Aorta (tissue), 5 donors: ENCODE results near the gene RAB6B. TPM values are rescaled to one million over a fixed set of nuclear protein-coding genes. Genes with fewer than 3 reads are reported as not detected.

Source experiments
- ATAC-seq: fragments of 200-7000 bp; cut with Tn5 transposase; one replicate; pipeline ENCODE4 v1.9.1; 2022; ENCODE audit warnings: moderate library complexity; ENCODE audit not compliant: low FRiP score
- DNase-seq, 2 donors: peaks; one replicate each; pipeline ENCODE4 v3.0.0-alpha.2; 2020
- H3K27ac ChIP-seq, 2 donors: one replicate each; pipeline ENCODE4 v1.5.1; 2013; ENCODE audit warnings: low read length in 2 of 2, mild to moderate bottlenecking in 2 of 2, moderate library complexity in 2 of 2, control low read depth in 1 of 2, inconsistent platforms in 1 of 2, low read depth in 1 of 2
- H3K27me3 ChIP-seq, 2 donors: one replicate each; pipeline ENCODE4 v1.6.1; 2013; ENCODE audit warnings: control low read depth in 1 of 2, low read length in 1 of 2, mild to moderate bottlenecking in 1 of 2, moderate library complexity in 1 of 2; ENCODE audit not compliant: insufficient read depth in 2 of 2, control insufficient read depth in 1 of 2
- H3K36me3 ChIP-seq, 2 donors: one replicate each; pipeline ENCODE4 v1.6.1; 2013; ENCODE audit warnings: control low read depth in 1 of 2, low read length in 1 of 2, mild to moderate bottlenecking in 1 of 2; ENCODE audit not compliant: insufficient read depth in 2 of 2, control insufficient read depth in 1 of 2
- H3K4me1 ChIP-seq, 2 donors: one replicate each; pipeline ENCODE4 v1.6.1; 2013; ENCODE audit warnings: low read length in 2 of 2, control low read depth in 1 of 2, mild to moderate bottlenecking in 1 of 2, moderate library complexity in 1 of 2; ENCODE audit not compliant: insufficient read depth in 2 of 2, control insufficient read depth in 1 of 2
- H3K4me3 ChIP-seq, 2 donors: one replicate each; pipeline ENCODE4 v1.5.1; 2013; ENCODE audit warnings: low read length in 2 of 2, control low read depth in 1 of 2, mild to moderate bottlenecking in 1 of 2
- H3K9me3 ChIP-seq: one replicate; pipeline ENCODE4 v1.6.1; 2013; ENCODE audit warnings: mild to moderate bottlenecking, low read length; ENCODE audit not compliant: control insufficient read depth
- WGBS, 2 donors: extraction: QIAGEN DNeasy Blood & Tissue Kit; methylation state at CpG; one replicate each; pipeline ENCODE4 v1.1.7; 2013; 5-methylcytosine and 5-hydroxymethylcytosine counted together
- intact Hi-C, 2 donors: fragments of 100-400 bp; cut with DNase I; formaldehyde crosslinking; loops; one replicate each; pipeline versions ENCODE4 v1.14.2 to v1.15.0; 2022
- long read RNA-seq, 2 donors: library from polyadenylated mRNA; unstranded; transcript quantifications; one replicate each; pipeline ENCODE4 v2.0.0, GENCODE V29; 2020 to 2021
- polyA plus RNA-seq, 2 donors: library from polyadenylated mRNA; stranded (reverse); fragments of 200-250 nt; gene quantifications; one replicate each; pipeline ENCODE4 v1.2.3, GENCODE V29; 2013
- total RNA-seq, 2 donors: library from RNA; stranded (reverse); fragmentation: NEBNext Ultra II Directional; extraction: Animal tissue kit (Norgen Biotek cat#: 25700); gene quantifications; one replicate each; pipeline ENCODE4 v1.2.1, GENCODE V29; 2021
- donor health status: healthy with polysubstance abuse.
- donor health status: Bipolar disorder and iron deficiency.
- donor health status: DM: no; HTN: no; CAD: no.
- donor health status: DM: no; HTN: no; CAD: no.
- donor health status: DM: yes; HTN: yes; CAD: no.

The RAB6B gene
- 10 to 100 TPM in 1 of 2 donors, 1 to 10 TPM in 1; 9.2 to 12.0 TPM for total RNA-seq
- 1 to 10 TPM in 1 of 2 donors, under 1 TPM in 1; 0.59 to 7.1 TPM for polyA plus RNA-seq
- long read RNA-seq, donor 1, full-length matches to known transcripts = 1 of 4 reads
- long read RNA-seq, donor 1, partial matches to known transcripts = 0 of 4 reads
- long read RNA-seq, donor 1, other reads (novel, unspliced or antisense) = 3 of 4 reads
- long read RNA-seq, donor 2, partial matches to known transcripts = 0 of 3 reads
- long read RNA-seq, donor 2, other reads (novel, unspliced or antisense) = 3 of 3 reads

DNA sequence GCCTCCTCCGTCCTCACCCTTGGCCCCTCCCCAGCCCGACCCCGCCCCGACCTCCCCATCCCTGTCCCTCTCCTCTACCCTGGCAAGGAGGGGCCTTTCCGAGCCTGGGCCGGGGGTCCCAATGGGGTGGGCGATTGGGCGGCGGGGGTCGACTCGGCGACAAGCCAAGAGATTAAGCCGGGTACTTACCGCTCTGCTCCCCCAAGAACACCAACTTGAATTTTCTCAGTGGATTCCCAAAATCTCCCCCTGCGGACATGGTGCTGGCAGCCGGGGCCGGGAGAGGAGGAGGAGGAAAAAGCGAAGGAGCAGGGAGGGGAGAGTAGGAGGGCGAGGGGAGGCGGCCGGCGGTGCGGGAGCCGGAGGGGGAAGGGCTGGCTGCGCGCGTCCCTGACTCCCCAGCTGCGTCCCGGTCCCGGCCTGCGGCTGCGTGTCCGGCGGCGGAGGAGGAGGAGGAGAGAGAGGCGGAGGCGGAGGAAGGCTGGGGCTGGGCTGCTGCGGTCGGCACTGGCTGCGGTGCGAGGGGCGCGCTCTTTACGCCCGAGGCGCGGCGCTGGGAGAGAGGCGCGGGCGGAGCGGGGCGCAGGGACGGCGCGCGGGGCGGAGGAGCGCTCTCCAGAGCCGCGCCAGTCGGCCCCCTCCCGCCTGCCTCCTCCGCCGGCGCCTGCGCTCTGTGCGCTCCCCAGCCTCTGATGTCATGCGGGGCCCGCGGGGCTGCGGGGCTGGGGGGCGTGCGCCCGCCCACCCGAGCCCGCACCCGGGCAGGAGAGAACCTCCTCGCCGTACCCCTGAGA lies at the start of gene RAB6B:
RAB6B (minus strand) TSS at position 675 of the 794 bp plus-strand sequence; CDS start at position 259, 416 bp downstream.
- ATAC-seq (peak; percentile 81), DNase-seq (peak; percentile 54 to 83)
- intact Hi-C loops = no loop called here
- Histone ChIP-seq H3K27ac (no peak within 1 kb of the TSS), H3K4me1 (no peaks in the 10 kb centered on the region), H3K4me3 (peak within 1 kb of the TSS; percentile 58 to 81), H3K36me3 (no peaks in the 10 kb centered on the region), H3K27me3 (no peaks in the 10 kb centered on the region), H3K9me3 (no peaks in the 10 kb centered on the region)
- WGBS, 2 donors = 0 to 1% methylated on average over 33 to 80 of the region's 80 CpGs

GRCh38 chr3:133944641-133945380 lies 49.1 kb upstream of the RAB6B start:
- Histone ChIP-seq H3K4me1 (peaks cover 0 to 5% of the 10 kb centered on the region in 2 donors), H3K9me3 (no peaks in the 10 kb centered on the region), H3K4me3 (no peak overlapping the region), H3K36me3 (no peaks in the 10 kb centered on the region), H3K27ac (peak overlapping the region in 1 of 2 donors; percentile 2), H3K27me3 (no peaks in the 10 kb centered on the region)
- intact Hi-C loops = no loop called here
- WGBS, 2 donors = 85 to 87% methylated on average over 13 of the region's 13 CpGs
- ATAC-seq (peak; percentile 39), DNase-seq (peak in 1 of 2 donors; percentile 68)

DNA sequence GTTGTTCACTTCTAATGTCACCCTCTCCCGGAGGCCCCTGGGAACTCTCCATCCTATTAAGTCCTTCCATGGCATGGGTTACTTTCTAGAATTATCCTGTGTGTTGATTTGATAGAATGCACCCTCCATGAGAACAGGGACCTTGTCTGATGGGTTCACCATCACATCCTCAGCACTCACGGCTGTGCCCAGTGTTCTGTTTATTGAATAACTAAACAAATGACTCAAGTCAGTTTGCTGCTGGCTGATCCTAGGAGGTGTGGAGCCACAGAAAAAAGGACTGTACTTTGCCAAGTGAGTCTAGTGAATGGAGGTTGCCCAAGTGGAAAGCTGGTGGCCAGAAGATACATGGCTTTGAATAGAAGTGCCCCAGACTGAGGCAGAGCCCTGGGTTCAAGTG lies 48.5 kb upstream of the RAB6B start:
- Histone ChIP-seq H3K4me1 (peaks cover 0 to 5% of the 10 kb centered on the region in 2 donors), H3K27me3 (no peaks in the 10 kb centered on the region), H3K36me3 (no peaks in the 10 kb centered on the region), H3K9me3 (no peaks in the 10 kb centered on the region), H3K27ac (peak overlapping the region in 1 of 2 donors; percentile 2), H3K4me3 (no peak overlapping the region)
- ATAC-seq = no peak
- WGBS, 2 donors = 24 to 36% methylated on average over 2 of the region's 2 CpGs
- intact Hi-C loops = no loop called here
- DNase-seq = peak in 1 of 2 donors; percentile 39

GRCh38 chr3:133943639-133944141 lies 48.0 kb upstream of the RAB6B start:
- no peaks in the 10 kb centered on the region for H3K27me3 ChIP-seq
- DNase-seq = peak; percentile 67 to 69
- no peak overlapping the region for H3K4me3 ChIP-seq
- WGBS, 2 donors = 42 to 46% methylated on average over 5 of the region's 5 CpGs
- no peak for ATAC-seq
- H3K9me3 ChIP-seq = no peaks in the 10 kb centered on the region
- H3K36me3 ChIP-seq = no peaks in the 10 kb centered on the region
- intact Hi-C loops = no loop called here
- peaks cover 0 to 5% of the 10 kb centered on the region in 2 donors for H3K4me1 ChIP-seq
- no peak overlapping the region for H3K27ac ChIP-seq

GRCh38 chr3:133943031-133943535 lies 47.4 kb upstream of the RAB6B start:
- DNase-seq (peak in 1 of 2 donors; percentile 36), ATAC-seq (no peak)
- Histone ChIP-seq H3K4me1 (peaks cover 0 to 5% of the 10 kb centered on the region in 2 donors), H3K27ac (no peak overlapping the region), H3K9me3 (no peaks in the 10 kb centered on the region), H3K27me3 (no peaks in the 10 kb centered on the region), H3K4me3 (no peak overlapping the region), H3K36me3 (no peaks in the 10 kb centered on the region)
- intact Hi-C loops = no loop called here
- WGBS, 2 donors = 94 to 97% methylated on average over 2 of the region's 2 CpGs

GRCh38 chr3:133941415-133941821 lies 45.7 kb upstream of the RAB6B start:
- 3 to 6% methylated on average over 7 of the region's 7 CpGs for WGBS, 2 donors
- H3K27me3 ChIP-seq = no peaks in the 10 kb centered on the region
- DNase-seq = peak; percentile 70 to 79
- ATAC-seq = peak; percentile 45
- intact Hi-C loops = no loop called here
- peaks cover 0 to 5% of the 10 kb centered on the region in 2 donors for H3K4me1 ChIP-seq
- H3K36me3 ChIP-seq = no peaks in the 10 kb centered on the region
- H3K4me3 ChIP-seq = no peak overlapping the region
- H3K27ac ChIP-seq = no peak overlapping the region
- no peaks in the 10 kb centered on the region for H3K9me3 ChIP-seq

- peak in 1 of 2 donors; percentile 43 for DNase-seq
- intact Hi-C loops = no loop called here
- H3K4me1 ChIP-seq = peaks cover 0 to 5% of the 10 kb centered on the region in 2 donors
These were observed 44.9 kb upstream of the RAB6B start for GRCh38 chr3:133940536-133940935.

DNA sequence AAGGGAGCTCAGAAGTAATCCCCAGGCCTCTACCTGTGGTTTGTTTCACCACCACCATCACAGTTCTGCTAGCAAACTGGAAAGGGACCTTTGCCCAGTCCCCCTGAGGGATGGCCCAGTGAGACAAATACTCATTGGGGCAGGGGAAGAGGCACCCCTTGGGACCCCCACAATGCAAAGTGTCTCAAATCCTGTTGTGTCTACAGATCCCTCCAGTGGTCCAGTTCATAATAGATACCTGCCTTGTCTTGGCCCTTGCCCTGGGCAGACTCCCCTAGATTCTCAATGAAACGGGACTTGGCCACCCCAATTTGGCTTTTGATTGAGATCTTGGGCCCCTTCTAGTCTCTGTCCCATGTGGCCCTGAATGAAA lies 43.8 kb upstream of the RAB6B start:
- WGBS, 2 donors = 89 to 100% methylated on average over 1 of the region's 1 CpG
- ATAC-seq = no peak
- intact Hi-C loops = loop anchor here in 1 of 2 donors (10.0 kb wide), 1 partner anchor 205 kb away; no protein-coding TSS in a partner anchor
- peaks cover 0 to 4% of the 10 kb centered on the region in 2 donors for H3K4me1 ChIP-seq
- no peaks in the 10 kb centered on the region for H3K9me3 ChIP-seq
- no peaks in the 10 kb centered on the region for H3K27me3 ChIP-seq
- H3K36me3 ChIP-seq = no peaks in the 10 kb centered on the region
- no peak overlapping the region for H3K4me3 ChIP-seq
- no peak for DNase-seq
- H3K27ac ChIP-seq = no peak overlapping the region

More at GRCh38 chr3:133940536-133940935, 44.9 kb upstream of the RAB6B start:
- Histone ChIP-seq H3K27ac (no peak overlapping the region), H3K4me3 (no peak overlapping the region), H3K36me3 (no peaks in the 10 kb centered on the region), H3K27me3 (no peaks in the 10 kb centered on the region), H3K9me3 (no peaks in the 10 kb centered on the region)
- ATAC-seq = no peak
- WGBS, 2 donors = 79 to 84% methylated on average over 10 of the region's 10 CpGs
